ENCODE results near the gene CDK5. TPM values are rescaled to one million over a fixed set of nuclear protein-coding genes. Genes with fewer than 3 reads are reported as not detected.

Gene CDK5
- total and polyA plus RNA-seq, 2 of the 13 experiments (the other 11 are each of a cell fraction or from before 2014, with no cell fraction given) = 16.4 to 21.3 TPM

DNA sequence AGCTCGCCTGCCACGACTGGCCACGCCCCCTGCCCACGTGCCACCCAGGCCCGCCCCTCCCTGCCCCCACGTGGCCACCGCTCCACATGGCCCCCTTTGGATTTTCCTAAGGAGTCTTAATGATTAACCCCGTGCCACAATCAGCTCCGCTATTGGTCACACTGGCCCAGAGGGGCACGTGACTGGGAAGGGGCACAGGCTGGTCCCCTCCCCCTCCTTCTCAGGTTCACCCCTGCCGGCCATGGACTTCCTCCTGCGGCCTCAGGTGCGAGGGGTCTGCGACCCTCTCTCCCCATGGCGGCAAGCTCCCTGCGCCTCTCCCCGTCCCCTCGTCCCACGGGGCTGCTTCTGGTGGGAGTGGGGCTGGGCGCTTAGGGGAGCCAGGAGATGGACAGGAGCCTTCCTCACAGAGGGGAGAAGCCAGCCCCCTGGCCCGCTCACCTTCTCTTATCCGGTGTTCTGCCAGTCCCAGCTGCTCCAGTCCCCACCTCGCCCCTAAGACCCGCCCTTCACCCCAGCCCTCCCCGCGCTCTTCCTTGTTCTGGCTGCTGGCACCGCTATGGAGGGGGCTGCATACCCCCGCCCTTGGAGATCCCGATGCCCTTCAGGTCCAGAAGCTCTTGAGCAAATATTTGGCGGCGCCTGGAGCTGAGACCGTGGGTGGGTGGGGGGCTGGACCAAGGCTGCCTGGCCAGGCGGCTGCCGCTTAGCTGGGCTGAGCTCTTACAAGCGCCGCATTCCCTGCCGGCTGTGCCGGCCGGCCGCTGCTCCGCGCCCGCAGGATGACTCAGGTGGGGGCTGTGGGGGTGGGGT lies 4.9 kb upstream of the CDK5 start (continued):
- TF ChIP-seq, protein P1, sequence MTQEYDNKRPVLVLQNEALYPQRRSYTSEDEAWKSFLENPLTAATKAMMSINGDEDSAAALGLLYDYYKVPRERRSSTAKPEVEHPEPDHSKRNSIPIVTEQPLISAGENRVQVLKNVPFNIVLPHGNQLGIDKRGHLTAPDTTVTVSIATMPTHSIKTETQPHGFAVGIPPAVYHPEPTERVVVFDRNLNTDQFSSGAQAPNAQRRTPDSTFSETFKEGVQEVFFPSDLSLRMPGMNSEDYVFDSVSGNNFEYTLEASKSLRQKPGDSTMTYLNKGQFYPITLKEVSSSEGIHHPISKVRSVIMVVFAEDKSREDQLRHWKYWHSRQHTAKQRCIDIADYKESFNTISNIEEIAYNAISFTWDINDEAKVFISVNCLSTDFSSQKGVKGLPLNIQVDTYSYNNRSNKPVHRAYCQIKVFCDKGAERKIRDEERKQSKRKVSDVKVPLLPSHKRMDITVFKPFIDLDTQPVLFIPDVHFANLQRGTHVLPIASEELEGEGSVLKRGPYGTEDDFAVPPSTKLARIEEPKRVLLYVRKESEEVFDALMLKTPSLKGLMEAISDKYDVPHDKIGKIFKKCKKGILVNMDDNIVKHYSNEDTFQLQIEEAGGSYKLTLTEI (CRISPR knock-in tag; conservative IDR thresholded peaks at IDR 0.05) = no peak
- TF ChIP-seq SMAD1 (CRISPR knock-in tag; IDR thresholded peaks at IDR 0.05; ENCODE audit: borderline replicate concordance, low read depth) (no peak), POLR2G (IDR thresholded peaks at IDR 0.05; ENCODE audit: low read depth, low read length) (peak; percentile 80), HCFC1 (IDR thresholded peaks at IDR 0.05; ENCODE audit: low read depth, low read length) (no peak), ZBTB44 (CRISPR knock-in tag; IDR thresholded peaks at IDR 0.05) (no peak), CCAR2 (optimal IDR thresholded peaks at IDR 0.05; ENCODE audit: low read depth, low read length) (no peak), ZNF703 (CRISPR knock-in tag; IDR thresholded peaks at IDR 0.05; ENCODE audit: borderline replicate concordance) (no peak), HOXD1 (CRISPR knock-in tag; IDR thresholded peaks at IDR 0.05) (peak; percentile 17), TEF (CRISPR knock-in tag; IDR thresholded peaks at IDR 0.05) (no peak), ZMYM4 (CRISPR knock-in tag; IDR thresholded peaks at IDR 0.05) (peak; percentile 56; the same call in 1 of the 2 replicates), MIER3 (CRISPR knock-in tag; IDR thresholded peaks at IDR 0.05; ENCODE audit: borderline replicate concordance) (peak; percentile 56; the same call in 1 of the 2 replicates), RAD21 (CRISPR knock-in tag; IDR thresholded peaks at IDR 0.05) (peak; percentile 35), PHF20 (CRISPR knock-in tag; IDR thresholded peaks at IDR 0.05) (no peak), KLF13 (CRISPR knock-in tag; IDR thresholded peaks at IDR 0.05) (no peak), HMGXB4 (CRISPR knock-in tag; IDR thresholded peaks at IDR 0.05; ENCODE audit: borderline replicate concordance in 1 of 2, low read depth in 1 of 2) (peak in 1 of 2 experiments; percentile 25; a peak in 3 of 4 replicates)
- TF ChIP-seq, protein P2, sequence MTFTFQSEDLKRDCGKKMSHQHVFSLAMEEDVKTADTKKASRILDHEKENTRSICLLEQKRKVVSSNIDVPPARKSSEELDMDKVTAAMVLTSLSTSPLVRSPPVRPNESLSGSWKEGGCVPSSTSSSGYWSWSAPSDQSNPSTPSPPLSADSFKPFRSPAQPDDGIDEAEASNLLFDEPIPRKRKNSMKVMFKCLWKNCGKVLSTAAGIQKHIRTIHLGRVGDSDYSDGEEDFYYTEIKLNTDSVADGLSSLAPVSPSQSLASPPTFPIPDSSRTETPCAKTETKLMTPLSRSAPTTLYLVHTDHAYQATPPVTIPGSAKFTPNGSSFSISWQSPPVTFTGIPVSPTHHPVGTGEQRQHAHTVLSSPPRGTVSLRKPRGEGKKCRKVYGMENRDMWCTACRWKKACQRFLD (CRISPR knock-in tag; IDR thresholded peaks at IDR 0.05; ENCODE audit: borderline replicate concordance) = 0 out of 2 replicates have a peak, but pooled peaks have one; percentile 36
- TF ChIP-seq, protein P3, sequence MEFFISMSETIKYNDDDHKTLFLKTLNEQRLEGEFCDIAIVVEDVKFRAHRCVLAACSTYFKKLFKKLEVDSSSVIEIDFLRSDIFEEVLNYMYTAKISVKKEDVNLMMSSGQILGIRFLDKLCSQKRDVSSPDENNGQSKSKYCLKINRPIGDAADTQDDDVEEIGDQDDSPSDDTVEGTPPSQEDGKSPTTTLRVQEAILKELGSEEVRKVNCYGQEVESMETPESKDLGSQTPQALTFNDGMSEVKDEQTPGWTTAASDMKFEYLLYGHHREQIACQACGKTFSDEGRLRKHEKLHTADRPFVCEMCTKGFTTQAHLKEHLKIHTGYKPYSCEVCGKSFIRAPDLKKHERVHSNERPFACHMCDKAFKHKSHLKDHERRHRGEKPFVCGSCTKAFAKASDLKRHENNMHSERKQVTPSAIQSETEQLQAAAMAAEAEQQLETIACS (CRISPR knock-in tag; IDR thresholded peaks at IDR 0.05) = no peak; the same call in 1 of the 2 replicates
- TF ChIP-seq, protein P4, sequence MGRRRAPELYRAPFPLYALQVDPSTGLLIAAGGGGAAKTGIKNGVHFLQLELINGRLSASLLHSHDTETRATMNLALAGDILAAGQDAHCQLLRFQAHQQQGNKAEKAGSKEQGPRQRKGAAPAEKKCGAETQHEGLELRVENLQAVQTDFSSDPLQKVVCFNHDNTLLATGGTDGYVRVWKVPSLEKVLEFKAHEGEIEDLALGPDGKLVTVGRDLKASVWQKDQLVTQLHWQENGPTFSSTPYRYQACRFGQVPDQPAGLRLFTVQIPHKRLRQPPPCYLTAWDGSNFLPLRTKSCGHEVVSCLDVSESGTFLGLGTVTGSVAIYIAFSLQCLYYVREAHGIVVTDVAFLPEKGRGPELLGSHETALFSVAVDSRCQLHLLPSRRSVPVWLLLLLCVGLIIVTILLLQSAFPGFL (CRISPR knock-in tag; IDR thresholded peaks at IDR 0.05) = no peak

Data from HepG2 (cell line).